ENCODE data around the gene GATC.

GATC gene

GRCh38 chr12:120406069-120406468 is 40.2 kb upstream of the GATC start:
- 96% methylated on average over 3 of the region's 3 CpGs for WGBS (ENCODE audit: insufficient coverage)
- no peaks in the 10 kb centered on the region for H3K4me1 ChIP-seq (ENCODE audit: control extremely low read depth in 1 of 4, control insufficient read depth in 4 of 4, insufficient read depth in 4 of 4, low read length in 3 of 4)
- no peaks in the 10 kb centered on the region for H3K36me3 ChIP-seq (ENCODE audit: control insufficient read depth in 4 of 4, insufficient read depth in 4 of 4, low read length in 3 of 4)
- no peaks in the 10 kb centered on the region for H3K9me3 ChIP-seq (ENCODE audit: control extremely low read depth in 1 of 5, control insufficient read depth in 4 of 5, insufficient read depth in 2 of 5, low read depth in 1 of 5, low read length in 4 of 5)
- no peak overlapping the region for H3K4me3 ChIP-seq (ENCODE audit: control insufficient read depth in 1 of 7, extremely low read depth in 1 of 7, insufficient read depth in 4 of 7, low read depth in 2 of 7, low read length in 6 of 7)
- H3K27ac ChIP-seq (ENCODE audit: insufficient read depth in 1 of 2, low read depth in 1 of 2, low read length in 2 of 2, poor library complexity in 1 of 2, severe bottlenecking in 2 of 2) = no peak overlapping the region
- peaks cover 0 to 4% (median 0%) of the 10 kb centered on the region in 5 experiments for H3K27me3 ChIP-seq (replicated peaks in 2 of 5; ENCODE audit: control insufficient read depth in 4 of 5, insufficient read depth in 5 of 5, low read length in 4 of 5)
- DNase-seq = no peak
- ChIA-PET CTCF (no interaction called here), POLR2A (no interaction called here)

- CTCF ChIA-PET = interaction anchor here (1.8 kb wide), 1 partner anchor 49 kb away, joined by 4 read pairs; no protein-coding TSS in a partner anchor
- Histone ChIP-seq H3K27me3 (replicated peaks in 2 of 5; ENCODE audit: control insufficient read depth in 4 of 5, insufficient read depth in 5 of 5, low read length in 4 of 5) (peaks cover 0 to 4% (median 0%) of the 10 kb centered on the region in 5 experiments), H3K9me3 (ENCODE audit: control extremely low read depth in 1 of 5, control insufficient read depth in 4 of 5, insufficient read depth in 2 of 5, low read depth in 1 of 5, low read length in 4 of 5) (no peaks in the 10 kb centered on the region), H3K4me3 (ENCODE audit: control insufficient read depth in 1 of 7, extremely low read depth in 1 of 7, insufficient read depth in 4 of 7, low read depth in 2 of 7, low read length in 6 of 7) (no peak overlapping the region), H3K36me3 (ENCODE audit: control insufficient read depth in 4 of 4, insufficient read depth in 4 of 4, low read length in 3 of 4) (no peaks in the 10 kb centered on the region), H3K4me1 (ENCODE audit: control extremely low read depth in 1 of 4, control insufficient read depth in 4 of 4, insufficient read depth in 4 of 4, low read length in 3 of 4) (no peaks in the 10 kb centered on the region), H3K27ac (ENCODE audit: insufficient read depth in 1 of 2, low read depth in 1 of 2, low read length in 2 of 2, poor library complexity in 1 of 2, severe bottlenecking in 2 of 2) (no peak overlapping the region)
- no peak for DNase-seq
- POLR2A ChIA-PET = no interaction called here
- 100% methylated on average over 2 of the region's 3 CpGs for WGBS (ENCODE audit: insufficient coverage)
Measured at GRCh38 chr12:120406553-120406952, 39.7 kb upstream of the GATC start.

- POLR2A ChIA-PET = no interaction called here
- over 99% methylated on average over 7 of the region's 11 CpGs for WGBS (ENCODE audit: insufficient coverage)
- CTCF ChIA-PET = interaction anchor here (1.3 kb wide), 2 partner anchors 9 to 21 kb away, joined by 3 to 5 read pairs; no protein-coding TSS in a partner anchor
- Histone ChIP-seq H3K27ac (ENCODE audit: insufficient read depth in 1 of 2, low read depth in 1 of 2, low read length in 2 of 2, poor library complexity in 1 of 2, severe bottlenecking in 2 of 2) (no peak overlapping the region), H3K4me3 (ENCODE audit: control insufficient read depth in 1 of 7, extremely low read depth in 1 of 7, insufficient read depth in 4 of 7, low read depth in 2 of 7, low read length in 6 of 7) (no peak overlapping the region), H3K27me3 (replicated peaks in 2 of 5; ENCODE audit: control insufficient read depth in 4 of 5, insufficient read depth in 5 of 5, low read length in 4 of 5) (peaks cover 0 to 2% (median 0%) of the 10 kb centered on the region in 5 experiments), H3K4me1 (ENCODE audit: control extremely low read depth in 1 of 4, control insufficient read depth in 4 of 4, insufficient read depth in 4 of 4, low read length in 3 of 4) (no peaks in the 10 kb centered on the region), H3K36me3 (ENCODE audit: control insufficient read depth in 4 of 4, insufficient read depth in 4 of 4, low read length in 3 of 4) (no peaks in the 10 kb centered on the region), H3K9me3 (ENCODE audit: control extremely low read depth in 1 of 5, control insufficient read depth in 4 of 5, insufficient read depth in 2 of 5, low read depth in 1 of 5, low read length in 4 of 5) (no peaks in the 10 kb centered on the region)
- DNase-seq = no peak
Measured at GRCh38 chr12:120408771-120409170, 37.5 kb upstream of the GATC start.

- Histone ChIP-seq H3K27ac (ENCODE audit: insufficient read depth in 1 of 2, low read depth in 1 of 2, low read length in 2 of 2, poor library complexity in 1 of 2, severe bottlenecking in 2 of 2) (no peak overlapping the region), H3K4me1 (ENCODE audit: control extremely low read depth in 1 of 4, control insufficient read depth in 4 of 4, insufficient read depth in 4 of 4, low read length in 3 of 4) (no peaks in the 10 kb centered on the region), H3K36me3 (ENCODE audit: control insufficient read depth in 4 of 4, insufficient read depth in 4 of 4, low read length in 3 of 4) (no peaks in the 10 kb centered on the region), H3K4me3 (ENCODE audit: control insufficient read depth in 1 of 7, extremely low read depth in 1 of 7, insufficient read depth in 4 of 7, low read depth in 2 of 7, low read length in 6 of 7) (no peak overlapping the region), H3K27me3 (replicated peaks in 2 of 5; ENCODE audit: control insufficient read depth in 4 of 5, insufficient read depth in 5 of 5, low read length in 4 of 5) (no peaks in the 10 kb centered on the region), H3K9me3 (ENCODE audit: control extremely low read depth in 1 of 5, control insufficient read depth in 4 of 5, insufficient read depth in 2 of 5, low read depth in 1 of 5, low read length in 4 of 5) (no peaks in the 10 kb centered on the region)
- WGBS (ENCODE audit: insufficient coverage) = 92% methylated on average over 1 of the region's 7 CpGs
- ChIA-PET CTCF (no interaction called here), POLR2A (no interaction called here)
- no peak for DNase-seq
Measured at GRCh38 chr12:120412421-120412820, 33.8 kb upstream of the GATC start.

- POLR2A ChIA-PET = interaction anchor here (0.7 kb wide), 1 partner anchor 49 kb away, joined by 3 read pairs; no protein-coding TSS in a partner anchor
- H3K27me3 ChIP-seq (replicated peaks in 2 of 5; ENCODE audit: control insufficient read depth in 4 of 5, insufficient read depth in 5 of 5, low read length in 4 of 5) = peaks cover 0 to 2% (median 0%) of the 10 kb centered on the region in 5 experiments
- no peaks in the 10 kb centered on the region for H3K36me3 ChIP-seq (ENCODE audit: control insufficient read depth in 4 of 4, insufficient read depth in 4 of 4, low read length in 3 of 4)
- no peak overlapping the region for H3K4me3 ChIP-seq (ENCODE audit: control insufficient read depth in 1 of 7, extremely low read depth in 1 of 7, insufficient read depth in 4 of 7, low read depth in 2 of 7, low read length in 6 of 7)
- no peak overlapping the region for H3K27ac ChIP-seq (ENCODE audit: insufficient read depth in 1 of 2, low read depth in 1 of 2, low read length in 2 of 2, poor library complexity in 1 of 2, severe bottlenecking in 2 of 2)
- WGBS (ENCODE audit: insufficient coverage) = 89% methylated on average over 11 of the region's 13 CpGs
- no peak for DNase-seq
- H3K4me1 ChIP-seq (ENCODE audit: control extremely low read depth in 1 of 4, control insufficient read depth in 4 of 4, insufficient read depth in 4 of 4, low read length in 3 of 4) = no peaks in the 10 kb centered on the region
- CTCF ChIA-PET = no interaction called here
- H3K9me3 ChIP-seq (ENCODE audit: control extremely low read depth in 1 of 5, control insufficient read depth in 4 of 5, insufficient read depth in 2 of 5, low read depth in 1 of 5, low read length in 4 of 5) = no peaks in the 10 kb centered on the region
Measured at GRCh38 chr12:120413901-120414695, 32.1 kb upstream of the GATC start.

GRCh38 chr12:120416490-120417216 is 29.6 kb upstream of the GATC start:
- ChIA-PET CTCF (interaction anchor here (1.2 to 1.5 kb wide), 2 partner anchors 49 to 93 kb away, joined by 3 read pairs; no protein-coding TSS in a partner anchor), POLR2A (no interaction called here)
- Histone ChIP-seq H3K4me3 (ENCODE audit: control insufficient read depth in 1 of 7, extremely low read depth in 1 of 7, insufficient read depth in 4 of 7, low read depth in 2 of 7, low read length in 6 of 7) (no peak overlapping the region), H3K27me3 (replicated peaks in 2 of 5; ENCODE audit: control insufficient read depth in 4 of 5, insufficient read depth in 5 of 5, low read length in 4 of 5) (peaks cover 0 to 2% (median 0%) of the 10 kb centered on the region in 5 experiments), H3K4me1 (ENCODE audit: control extremely low read depth in 1 of 4, control insufficient read depth in 4 of 4, insufficient read depth in 4 of 4, low read length in 3 of 4) (no peaks in the 10 kb centered on the region), H3K27ac (ENCODE audit: insufficient read depth in 1 of 2, low read depth in 1 of 2, low read length in 2 of 2, poor library complexity in 1 of 2, severe bottlenecking in 2 of 2) (no peak overlapping the region), H3K36me3 (ENCODE audit: control insufficient read depth in 4 of 4, insufficient read depth in 4 of 4, low read length in 3 of 4) (no peaks in the 10 kb centered on the region), H3K9me3 (ENCODE audit: control extremely low read depth in 1 of 5, control insufficient read depth in 4 of 5, insufficient read depth in 2 of 5, low read depth in 1 of 5, low read length in 4 of 5) (no peaks in the 10 kb centered on the region)
- DNase-seq = no peak
- 95% methylated on average over 2 of the region's 7 CpGs for WGBS (ENCODE audit: insufficient coverage)

All from common myeloid progenitor, CD34-positive (primary cell).